Measurements from ENCODE around the gene MOK.
"Not testable (repeated sequence)": the region's sequence is repeated elsewhere in the genome, so short reads cannot be mapped to it uniquely, and the experiment has no call there.

Gene MOK

GRCh38 chr14:102318781-102319276, 13.9 kb upstream of the MOK start:
- Histone ChIP-seq H3K9me3 (no peaks in the 10 kb centered on the region), H3K4me1 (peaks cover 39% of the 10 kb centered on the region), H3K36me3 (replicated peaks) (0 out of 2 replicates have a peak, but pooled peaks cover 4% of the 10 kb centered on the region), H3K27me3 (ENCODE audit: low read depth) (no peaks in the 10 kb centered on the region), H3K4me3 (peak overlapping the region; percentile 63)
- no peak for DNase-seq (ENCODE audit: low spot score in 2 of 2)
- in situ Hi-C loops (cut with MboI; ENCODE audit: low sequenced_read_pairs) = loop anchor here (5.0 to 25.0 kb wide), 3 partner anchors 182 to 357 kb away; partner anchors contain the start of genes DYNC1H1 and WDR20

DNA sequence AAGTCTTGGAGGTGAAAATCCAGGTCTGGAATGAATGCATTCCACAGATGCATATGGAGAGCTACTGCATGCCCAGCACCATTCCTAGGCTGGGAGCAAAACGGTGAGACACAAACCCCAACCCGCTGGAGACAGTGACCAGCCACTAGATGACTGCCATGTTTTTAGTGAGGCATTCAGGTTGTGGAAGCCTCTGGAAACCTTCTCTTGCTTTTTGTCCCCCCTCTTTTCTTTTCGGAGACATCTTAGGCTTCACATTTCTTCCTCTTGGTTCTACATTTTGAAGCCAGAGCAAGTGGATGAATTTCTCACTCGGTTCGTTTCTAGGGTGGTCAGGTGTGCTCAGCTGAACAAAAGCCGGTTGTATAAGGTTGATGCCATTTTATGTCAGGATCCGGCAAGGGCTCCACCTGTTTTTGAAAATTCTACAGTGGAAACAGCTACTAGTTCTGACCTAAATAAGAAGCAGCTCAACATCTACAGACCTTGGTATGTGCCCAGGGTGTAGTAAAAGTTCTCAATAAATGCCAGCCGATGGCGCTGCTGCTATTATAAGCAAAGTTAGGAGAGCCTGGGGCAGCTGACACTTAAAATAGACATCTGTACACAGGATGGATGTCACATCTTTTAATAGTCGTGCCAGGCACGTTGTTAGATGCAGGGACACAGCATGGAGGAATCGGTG, 12.7 kb upstream of the MOK start:
- peaks cover 41% of the 10 kb centered on the region for H3K4me1 ChIP-seq

GRCh38 chr14:102316743-102317563, 12.0 kb upstream of the MOK start:
- no peaks in the 10 kb centered on the region for H3K9me3 ChIP-seq
- no peaks in the 10 kb centered on the region for H3K36me3 ChIP-seq (replicated peaks)
- DNase-seq (ENCODE audit: low spot score in 2 of 2) = peak; percentile 94 to 96
- peaks cover 41% of the 10 kb centered on the region for H3K4me1 ChIP-seq
- H3K27me3 ChIP-seq (ENCODE audit: low read depth) = no peaks in the 10 kb centered on the region
- H3K4me3 ChIP-seq = peak overlapping the region; percentile 41
- in situ Hi-C loops (cut with MboI; ENCODE audit: low sequenced_read_pairs) = loop anchor here (5.0 to 25.0 kb wide), 3 partner anchors 180 to 355 kb away; partner anchors contain the start of genes DYNC1H1 and WDR20

More for the DNA sequence above, 12.7 kb upstream of the MOK start:
- DNase-seq (ENCODE audit: low spot score in 2 of 2) = peak; percentile 28 to 57
- H3K36me3 ChIP-seq (replicated peaks) = 0 out of 2 replicates have a peak, but pooled peaks cover 3% of the 10 kb centered on the region
- no peaks in the 10 kb centered on the region for H3K9me3 ChIP-seq
- in situ Hi-C loops (cut with MboI; ENCODE audit: low sequenced_read_pairs) = loop anchor here (5.0 to 25.0 kb wide), 3 partner anchors 180 to 355 kb away; partner anchors contain the start of genes DYNC1H1 and WDR20
- peak overlapping the region; percentile 41 for H3K4me3 ChIP-seq
- H3K27me3 ChIP-seq (ENCODE audit: low read depth) = no peaks in the 10 kb centered on the region

GRCh38 chr14:102316338-102316742, 11.4 kb upstream of the MOK start:
- in situ Hi-C loops (cut with MboI; ENCODE audit: low sequenced_read_pairs) = loop anchor here (5.0 to 25.0 kb wide), 3 partner anchors 179 to 354 kb away; partner anchors contain the start of genes DYNC1H1 and WDR20
- no peaks in the 10 kb centered on the region for H3K36me3 ChIP-seq (replicated peaks)
- peak; percentile 59 to 75 for DNase-seq (ENCODE audit: low spot score in 2 of 2)
- no peaks in the 10 kb centered on the region for H3K9me3 ChIP-seq
- H3K4me1 ChIP-seq = peaks cover 41% of the 10 kb centered on the region
- H3K4me3 ChIP-seq = peak overlapping the region; percentile 41
- no peaks in the 10 kb centered on the region for H3K27me3 ChIP-seq (ENCODE audit: low read depth)

DNA sequence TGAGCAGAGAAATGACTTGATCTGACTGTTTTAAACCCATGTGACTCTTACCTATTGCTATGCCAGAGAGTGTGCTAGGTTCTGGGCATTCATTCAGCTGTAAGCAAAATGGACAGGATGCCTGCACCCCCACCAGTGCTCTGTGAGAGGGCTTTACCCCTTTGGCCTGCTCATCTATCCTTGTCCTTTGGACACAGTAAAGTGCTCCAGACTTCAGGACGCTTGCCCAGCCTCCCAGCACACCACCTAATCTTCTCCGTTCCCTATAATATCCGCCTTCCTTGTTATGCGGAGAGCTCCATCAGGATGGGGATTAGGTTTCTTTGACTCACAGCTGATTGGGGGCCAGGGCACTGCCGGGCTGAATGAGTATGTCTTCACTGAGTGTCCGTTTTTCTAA, 10.2 kb upstream of the MOK start:
- no peaks in the 10 kb centered on the region for H3K27me3 ChIP-seq (ENCODE audit: low read depth)
- H3K4me3 ChIP-seq = no peak overlapping the region
- H3K4me1 ChIP-seq = peaks cover 41% of the 10 kb centered on the region
- H3K9me3 ChIP-seq = no peaks in the 10 kb centered on the region
- no peaks in the 10 kb centered on the region for H3K36me3 ChIP-seq (replicated peaks)
- peak; percentile 60 to 65 for DNase-seq (ENCODE audit: low spot score in 2 of 2)
- in situ Hi-C loops (cut with MboI; ENCODE audit: low sequenced_read_pairs) = loop anchor here (5.0 to 25.0 kb wide), 3 partner anchors 178 to 353 kb away; partner anchors contain the start of genes DYNC1H1 and WDR20

GRCh38 chr14:102314242-102315011, 9.5 kb upstream of the MOK start:
- H3K27me3 ChIP-seq (ENCODE audit: low read depth) = no peaks in the 10 kb centered on the region
- peak overlapping the region; percentile 37 for H3K4me3 ChIP-seq
- H3K9me3 ChIP-seq = no peaks in the 10 kb centered on the region
- peaks cover 41% of the 10 kb centered on the region for H3K4me1 ChIP-seq
- in situ Hi-C loops (cut with MboI; ENCODE audit: low sequenced_read_pairs) = loop anchor here (5.0 to 25.0 kb wide), 4 partner anchors 77 to 352 kb away; partner anchors contain the start of genes DYNC1H1 and WDR20
- H3K36me3 ChIP-seq (replicated peaks) = no peaks in the 10 kb centered on the region
- peak; percentile 83 to 89 for DNase-seq (ENCODE audit: low spot score in 2 of 2)

DNA sequence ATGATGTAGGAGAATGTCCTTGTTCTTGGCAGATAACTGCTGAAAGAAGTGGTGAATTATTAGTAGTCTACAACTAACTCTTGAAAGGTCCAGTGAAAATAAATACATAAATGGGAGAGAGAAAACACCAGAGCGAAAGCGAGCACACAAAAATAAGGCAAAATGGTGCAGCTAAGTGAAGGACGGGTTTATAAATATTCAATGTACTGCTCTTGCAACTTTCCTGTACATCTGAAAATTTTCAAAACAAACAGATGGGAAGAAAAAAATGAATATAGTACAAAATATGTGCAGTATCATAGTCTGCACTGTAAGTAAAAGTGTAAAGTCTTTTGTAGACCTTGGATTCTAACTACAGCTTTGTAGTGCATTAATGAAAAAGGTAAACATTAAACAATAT, 1.3 kb downstream of the MOK start:
- in situ Hi-C loops (cut with MboI; ENCODE audit: low sequenced_read_pairs) = loop anchor here (25.0 kb wide), 1 partner anchor 166 kb away; the partner anchor contains the start of gene WDR20
- H3K9me3 ChIP-seq = no peaks in the 10 kb centered on the region
- H3K36me3 ChIP-seq (replicated peaks) = no peaks in the 10 kb centered on the region
- no peaks in the 10 kb centered on the region for H3K27me3 ChIP-seq (ENCODE audit: low read depth)
- H3K4me3 ChIP-seq = no peak overlapping the region
- H3K4me1 ChIP-seq = peaks cover 10% of the 10 kb centered on the region
- DNase-seq (ENCODE audit: low spot score in 2 of 2) = no peak

GRCh38 chr14:102298303-102299070, 6.5 kb downstream of the MOK start:
- DNase-seq (ENCODE audit: low spot score in 2 of 2); in situ Hi-C loops (cut with MboI; ENCODE audit: low sequenced_read_pairs); H3K9me3 ChIP-seq; H3K4me3 ChIP-seq; H3K27me3 ChIP-seq (ENCODE audit: low read depth); H3K36me3 ChIP-seq (replicated peaks): not testable (repeated sequence)
- peaks cover 12% of the 10 kb centered on the region for H3K4me1 ChIP-seq

DNA sequence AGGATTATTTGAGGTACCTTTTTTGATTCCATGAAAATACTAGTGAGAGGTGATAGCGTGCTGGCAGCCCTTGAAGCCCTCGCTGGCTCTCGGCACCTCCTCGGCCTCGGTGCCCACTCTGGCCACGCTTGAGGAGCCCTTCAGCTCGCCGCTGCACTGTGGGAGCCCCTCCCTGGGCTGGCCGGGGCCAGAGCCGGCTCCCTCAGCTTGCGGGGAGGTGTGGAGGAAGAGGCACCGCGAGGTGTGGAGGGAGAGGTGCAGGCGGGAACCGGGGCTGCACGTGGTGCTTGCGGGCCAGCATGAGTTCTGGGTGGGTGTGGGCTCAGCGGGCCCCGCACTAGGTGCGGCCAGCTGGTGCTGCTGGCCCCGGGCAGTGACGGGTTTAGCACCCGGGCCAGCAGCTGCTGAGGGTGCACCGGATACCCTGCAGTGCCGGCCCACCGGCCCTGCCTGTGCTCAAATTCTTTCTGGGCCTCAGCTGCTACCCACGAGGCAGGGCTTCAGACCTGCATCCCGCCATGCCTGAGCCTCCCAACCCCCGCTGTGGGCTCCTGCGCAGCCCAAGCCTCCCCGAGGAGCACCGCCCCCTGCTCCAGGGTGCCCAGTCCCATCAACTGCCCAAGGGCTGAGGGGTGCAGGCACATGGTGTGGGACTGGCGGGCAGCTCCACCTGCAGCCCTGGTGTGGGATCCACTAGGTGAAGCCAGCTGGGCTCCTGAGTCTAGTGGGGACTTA, 7.4 kb downstream of the MOK start:
- in situ Hi-C loops (cut with MboI; ENCODE audit: low sequenced_read_pairs) = no loop called here
- Histone ChIP-seq H3K36me3 (replicated peaks) (no peaks in the 10 kb centered on the region), H3K4me1 (peaks cover 12% of the 10 kb centered on the region), H3K4me3 (no peak overlapping the region), H3K27me3 (ENCODE audit: low read depth) (no peaks in the 10 kb centered on the region), H3K9me3 (no peaks in the 10 kb centered on the region)
- no peak for DNase-seq (ENCODE audit: low spot score in 2 of 2)

DNA sequence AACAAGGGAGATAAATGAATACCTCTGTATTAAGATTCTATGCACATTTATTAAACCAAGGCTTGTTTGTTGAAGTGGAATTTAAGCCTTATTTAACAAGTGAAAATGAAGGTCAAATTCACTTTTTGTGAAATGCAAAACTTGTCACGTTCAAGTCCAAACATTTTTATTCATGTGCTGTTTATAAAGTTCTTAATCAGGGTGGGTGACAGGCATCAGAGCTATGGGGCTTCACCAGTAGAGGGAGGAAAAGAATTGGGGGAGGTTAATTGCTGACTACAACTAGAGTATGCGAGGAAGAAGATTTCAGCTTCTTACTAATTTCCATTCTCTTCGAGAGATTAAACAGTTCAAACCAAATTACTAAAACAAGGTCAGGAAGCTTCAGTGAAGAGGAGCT, 9.7 kb downstream of the MOK start:
- H3K4me1 ChIP-seq = peaks cover 12% of the 10 kb centered on the region
- DNase-seq (ENCODE audit: low spot score in 2 of 2) = peak; percentile 34 to 63
- in situ Hi-C loops (cut with MboI; ENCODE audit: low sequenced_read_pairs) = no loop called here

DNA sequence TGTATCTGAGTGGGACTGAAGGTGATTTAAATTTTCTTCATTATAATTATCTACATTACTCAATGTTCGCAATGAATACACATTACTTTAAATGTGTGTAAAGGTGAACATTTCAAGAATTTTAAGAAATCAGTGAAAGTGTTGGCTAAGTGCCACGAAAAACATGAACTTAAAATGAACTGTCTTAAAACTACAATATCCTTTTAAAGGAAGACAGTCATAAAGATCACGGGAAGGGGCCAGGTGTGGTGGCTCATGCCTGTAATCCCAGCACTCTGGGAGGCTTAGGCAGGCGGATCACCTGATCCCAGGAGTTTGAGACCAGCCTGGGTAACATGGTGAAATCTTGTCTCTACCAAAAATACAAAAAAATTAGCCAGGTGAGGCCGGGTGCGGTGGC, 11.2 kb downstream of the MOK start:
- Histone ChIP-seq H3K27me3 (ENCODE audit: low read depth) (no peaks in the 10 kb centered on the region), H3K4me1 (peaks cover 12% of the 10 kb centered on the region), H3K36me3 (replicated peaks) (no peaks in the 10 kb centered on the region), H3K9me3 (no peaks in the 10 kb centered on the region), H3K4me3 (no peak overlapping the region)
- no peak for DNase-seq (ENCODE audit: low spot score in 2 of 2)
- in situ Hi-C loops (cut with MboI; ENCODE audit: low sequenced_read_pairs) = no loop called here

More for the DNA sequence above, 9.7 kb downstream of the MOK start:
- Histone ChIP-seq H3K4me3 (no peak overlapping the region), H3K27me3 (ENCODE audit: low read depth) (no peaks in the 10 kb centered on the region), H3K9me3 (no peaks in the 10 kb centered on the region), H3K36me3 (replicated peaks) (no peaks in the 10 kb centered on the region)

DNA sequence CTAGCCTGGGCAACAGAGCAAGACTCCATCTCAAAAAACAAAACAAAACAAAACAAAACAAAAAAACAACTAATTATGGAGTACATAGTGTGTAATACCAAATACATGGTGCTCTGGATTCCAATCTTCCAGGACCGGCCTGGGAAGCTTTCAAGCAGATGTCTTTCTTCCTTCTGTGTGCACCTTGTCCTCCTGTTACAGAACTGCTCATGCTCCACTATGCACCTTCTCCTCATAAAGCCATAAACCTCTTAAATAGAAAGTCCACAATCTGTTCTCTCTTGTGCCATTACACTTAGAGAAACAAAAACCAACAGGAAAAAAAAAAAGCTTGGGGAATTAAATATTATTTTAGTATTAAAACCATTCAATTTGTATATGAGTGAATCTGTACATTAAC, 12.5 kb downstream of the MOK start:
- in situ Hi-C loops (cut with MboI; ENCODE audit: low sequenced_read_pairs) = no loop called here
- H3K9me3 ChIP-seq = no peaks in the 10 kb centered on the region
- no peaks in the 10 kb centered on the region for H3K27me3 ChIP-seq (ENCODE audit: low read depth)
- H3K36me3 ChIP-seq (replicated peaks) = no peaks in the 10 kb centered on the region
- no peak for DNase-seq (ENCODE audit: low spot score in 2 of 2)
- H3K4me3 ChIP-seq = no peak overlapping the region
- H3K4me1 ChIP-seq = peaks cover 12% of the 10 kb centered on the region

All from HAP-1 (cell line).